AG10803 (cell line): ENCODE data around the gene CRPPA.
A peak's percentile ranks its signal among the peaks of the same experiment; 100 is the strongest.

Experiments
- DNase-seq: peaks from one replicate; pipeline ENCODE4 v3.0.0; 2010; ENCODE audit warnings: low read depth
- H3K4me3 ChIP-seq: 2 replicates; pipeline ENCODE4 v1.5.1; 2011; ENCODE audit warnings: mild to moderate bottlenecking, low read length, control low read depth
- CTCF ChIP-seq: conservative IDR thresholded peaks from 2 replicates; pipeline ENCODE4 v1.5.1; 2011; ENCODE audit warnings: mild to moderate bottlenecking, low read length, control low read depth, inconsistent platforms

CRPPA gene

GRCh38 chr7:16422103-16422435 lies 731 bp upstream of the CRPPA start:
- H3K4me3 ChIP-seq = no peak overlapping the region; the same call in 1 of the 2 replicates
- DNase-seq = peak; percentile 49
- no peak for TF ChIP-seq CTCF

- peak overlapping the region; percentile 72 for H3K4me3 ChIP-seq
- peak; percentile 44 for TF ChIP-seq CTCF
- DNase-seq = peak; percentile 88
Measured at GRCh38 chr7:16420649-16421332, 547 bp downstream of the CRPPA start.

DNA sequence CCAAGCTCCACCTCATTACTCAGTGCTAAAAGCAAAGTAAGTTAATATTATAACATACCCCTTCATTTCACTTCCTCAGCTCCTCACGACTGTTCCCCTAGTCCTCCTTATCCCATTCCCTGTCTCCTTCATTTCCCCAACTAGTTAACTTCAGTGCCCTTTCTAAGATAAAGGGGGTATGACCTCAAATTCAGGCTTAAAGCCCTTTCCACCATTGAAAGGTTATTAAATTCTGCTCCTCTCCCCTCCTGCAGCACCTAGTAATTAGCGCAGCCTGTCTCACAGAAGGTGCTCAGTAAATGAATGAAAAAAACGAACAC lies 1.0 kb downstream of the CRPPA start:
- peak overlapping the region; percentile 72 for H3K4me3 ChIP-seq
- DNase-seq = no peak
- TF ChIP-seq CTCF = no peak

GRCh38 chr7:16419859-16420258 lies 1.5 kb downstream of the CRPPA start:
- H3K4me3 ChIP-seq = peak overlapping the region; percentile 72

DNA sequence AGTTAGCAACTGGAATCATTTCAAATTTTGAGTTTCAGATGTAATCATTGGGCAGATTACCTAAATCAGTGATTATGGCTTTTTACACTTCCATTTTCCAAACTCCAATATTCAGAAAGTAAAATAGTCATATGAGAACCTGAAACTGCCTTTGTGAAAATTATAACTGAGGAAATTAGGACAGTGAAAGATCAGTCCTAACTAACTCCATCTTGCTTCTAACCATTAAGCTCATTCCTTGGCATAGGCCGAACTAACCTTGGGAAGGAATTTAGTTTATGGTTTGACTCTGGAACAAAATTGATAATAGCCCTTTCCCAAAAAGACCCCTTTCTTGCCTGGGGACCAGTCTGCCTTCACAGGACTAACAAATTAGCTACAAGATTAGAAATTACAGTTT lies 2.2 kb downstream of the CRPPA start:
- H3K4me3 ChIP-seq = no peak overlapping the region
- no peak for DNase-seq
- TF ChIP-seq CTCF = no peak

More at GRCh38 chr7:16419859-16420258, 1.5 kb downstream of the CRPPA start:
- no peak for TF ChIP-seq CTCF
- DNase-seq = no peak

DNA sequence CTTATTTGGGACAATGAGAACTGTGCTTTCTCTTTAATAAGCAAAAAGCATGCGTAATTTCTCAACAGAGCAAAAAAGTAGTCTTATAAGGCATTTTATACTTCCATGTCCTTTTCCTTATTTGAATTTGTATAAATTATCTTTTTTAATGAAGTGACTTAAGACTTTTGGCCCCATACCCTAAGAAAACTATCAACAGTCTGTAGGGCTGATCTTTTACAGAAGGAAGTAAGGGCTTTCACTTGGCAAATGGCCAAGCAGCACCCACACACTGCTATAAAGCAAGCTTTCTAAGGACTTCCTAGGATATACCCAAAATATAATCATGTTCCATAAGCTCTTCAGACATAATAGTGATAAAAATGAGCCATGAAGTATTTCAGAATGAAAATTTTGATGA lies 3.4 kb downstream of the CRPPA start:
- DNase-seq = no peak
- no peak overlapping the region for H3K4me3 ChIP-seq

More for the DNA sequence above, 3.4 kb downstream of the CRPPA start:
- no peak for TF ChIP-seq CTCF
